NB4 (cell line): ENCODE results near the gene KRT75.

Experiments used
- CTCF ChIP-seq: IDR thresholded peaks from one replicate; pipeline ENCODE4 v1.5.1; 2012; ENCODE audit warnings: low read depth, low read length
- POLR2A ChIP-seq: IDR thresholded peaks from 2 replicates; pipeline ENCODE4 v1.6.1; 2011; ENCODE audit warnings: mild to moderate bottlenecking; ENCODE audit not compliant: insufficient read length; ENCODE audit errors: extremely low read depth

GRCh38 chr12:52413202-52413601 is 21.0 kb downstream of the KRT75 start:
- TF ChIP-seq POLR2A: no peak
- TF ChIP-seq CTCF: no peak
